HL-60 (cell line): ENCODE results near the gene DENND4A.
A peak's percentile ranks its signal among the peaks of the same experiment; 100 is the strongest.
"Not testable (repeated sequence)": the region's sequence is repeated elsewhere in the genome, so short reads cannot be mapped to it uniquely, and the experiment has no call there.

Experiments used
- DNase-seq, 2 experiments: peaks; one replicate each; pipeline ENCODE4 v3.0.0-alpha.2; 2010 to 2020; ENCODE audit warnings: low read depth in 1 of 2, low spot score in 1 of 2
- H3K27ac ChIP-seq: fragments of 250-450 bp; sonication (Bioruptor Pico); replicated peaks from 2 replicates; pipeline ENCODE4 v1.5.1; 2020; ENCODE audit warnings: mild to moderate bottlenecking, moderate library complexity
- H3K27me3 ChIP-seq: fragments of 250-450 bp; sonication (Bioruptor Pico); 2 replicates; pipeline ENCODE4 v1.5.1; 2021; ENCODE audit warnings: mild to moderate bottlenecking, moderate library complexity; ENCODE audit not compliant: insufficient read depth, poor library complexity, severe bottlenecking
- H3K4me3 ChIP-seq: replicated peaks from 2 replicates; pipeline ENCODE4 v1.5.1; 2011; ENCODE audit warnings: mild to moderate bottlenecking, control low read depth, low read length; ENCODE audit not compliant: insufficient read depth
- GABPA ChIP-seq: IDR thresholded peaks from 2 replicates; pipeline ENCODE4 v1.6.1; 2012; ENCODE audit warnings: low read depth
- POLR2AphosphoS5 ChIP-seq: IDR thresholded peaks from 2 replicates; pipeline ENCODE4 v1.6.1; 2012; ENCODE audit warnings: low read depth
- SPI1 ChIP-seq: IDR thresholded peaks from 2 replicates; pipeline ENCODE4 v1.6.1; 2012; ENCODE audit warnings: low read depth, mild to moderate bottlenecking, borderline replicate concordance
- TF ChIP-seq, protein P1 (sequence below): IDR thresholded peaks from one replicate; pipeline ENCODE4 v1.5.1; 2011; ENCODE audit warnings: low read length, control low read depth, inconsistent platforms; ENCODE audit not compliant: insufficient read depth
- TF ChIP-seq, protein P2 (sequence below): IDR thresholded peaks from 2 replicates; pipeline ENCODE4 v1.6.1; 2012; ENCODE audit warnings: low read depth; ENCODE audit not compliant: insufficient replicate concordance

Gene DENND4A

DNA sequence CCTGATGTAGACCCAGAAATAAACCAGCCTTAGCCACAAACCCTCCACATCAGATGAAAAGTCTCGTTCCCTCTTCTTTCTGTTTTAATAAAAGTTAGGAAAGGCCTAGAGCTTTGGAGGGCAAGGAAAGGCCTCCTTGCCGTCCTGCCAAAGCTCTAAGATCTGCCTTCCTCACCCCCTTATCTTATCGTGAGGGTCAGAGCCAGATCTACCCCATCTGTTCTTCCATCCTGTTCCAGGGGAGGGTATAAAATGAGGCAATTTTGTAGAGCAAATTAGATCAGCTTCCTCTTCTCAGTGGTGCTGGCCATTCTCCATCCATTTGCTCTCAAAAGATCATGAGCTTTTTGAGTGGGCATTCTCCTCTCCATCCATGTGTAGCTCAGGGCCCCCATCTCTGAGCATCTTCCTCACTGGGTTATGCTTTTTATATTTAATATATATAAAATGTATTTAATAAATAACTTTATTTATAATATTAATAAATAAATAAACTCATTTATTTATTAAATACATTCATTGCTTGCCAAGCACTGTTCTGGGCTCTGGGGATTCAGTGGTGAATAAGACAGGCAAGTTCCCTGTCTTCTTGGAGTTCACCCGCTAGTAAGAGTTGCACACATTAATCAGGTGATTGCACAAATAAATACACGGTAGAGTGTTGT lies 172.3 kb downstream of the DENND4A start:
- Histone ChIP-seq H3K4me3 (no peak overlapping the region), H3K27ac (no peak overlapping the region), H3K27me3 (no peaks in the 10 kb centered on the region)
- no peak for DNase-seq
- TF ChIP-seq SPI1, result no peak
- TF ChIP-seq, protein P1, sequence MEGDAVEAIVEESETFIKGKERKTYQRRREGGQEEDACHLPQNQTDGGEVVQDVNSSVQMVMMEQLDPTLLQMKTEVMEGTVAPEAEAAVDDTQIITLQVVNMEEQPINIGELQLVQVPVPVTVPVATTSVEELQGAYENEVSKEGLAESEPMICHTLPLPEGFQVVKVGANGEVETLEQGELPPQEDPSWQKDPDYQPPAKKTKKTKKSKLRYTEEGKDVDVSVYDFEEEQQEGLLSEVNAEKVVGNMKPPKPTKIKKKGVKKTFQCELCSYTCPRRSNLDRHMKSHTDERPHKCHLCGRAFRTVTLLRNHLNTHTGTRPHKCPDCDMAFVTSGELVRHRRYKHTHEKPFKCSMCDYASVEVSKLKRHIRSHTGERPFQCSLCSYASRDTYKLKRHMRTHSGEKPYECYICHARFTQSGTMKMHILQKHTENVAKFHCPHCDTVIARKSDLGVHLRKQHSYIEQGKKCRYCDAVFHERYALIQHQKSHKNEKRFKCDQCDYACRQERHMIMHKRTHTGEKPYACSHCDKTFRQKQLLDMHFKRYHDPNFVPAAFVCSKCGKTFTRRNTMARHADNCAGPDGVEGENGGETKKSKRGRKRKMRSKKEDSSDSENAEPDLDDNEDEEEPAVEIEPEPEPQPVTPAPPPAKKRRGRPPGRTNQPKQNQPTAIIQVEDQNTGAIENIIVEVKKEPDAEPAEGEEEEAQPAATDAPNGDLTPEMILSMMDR, result no peak
- TF ChIP-seq, protein P2, sequence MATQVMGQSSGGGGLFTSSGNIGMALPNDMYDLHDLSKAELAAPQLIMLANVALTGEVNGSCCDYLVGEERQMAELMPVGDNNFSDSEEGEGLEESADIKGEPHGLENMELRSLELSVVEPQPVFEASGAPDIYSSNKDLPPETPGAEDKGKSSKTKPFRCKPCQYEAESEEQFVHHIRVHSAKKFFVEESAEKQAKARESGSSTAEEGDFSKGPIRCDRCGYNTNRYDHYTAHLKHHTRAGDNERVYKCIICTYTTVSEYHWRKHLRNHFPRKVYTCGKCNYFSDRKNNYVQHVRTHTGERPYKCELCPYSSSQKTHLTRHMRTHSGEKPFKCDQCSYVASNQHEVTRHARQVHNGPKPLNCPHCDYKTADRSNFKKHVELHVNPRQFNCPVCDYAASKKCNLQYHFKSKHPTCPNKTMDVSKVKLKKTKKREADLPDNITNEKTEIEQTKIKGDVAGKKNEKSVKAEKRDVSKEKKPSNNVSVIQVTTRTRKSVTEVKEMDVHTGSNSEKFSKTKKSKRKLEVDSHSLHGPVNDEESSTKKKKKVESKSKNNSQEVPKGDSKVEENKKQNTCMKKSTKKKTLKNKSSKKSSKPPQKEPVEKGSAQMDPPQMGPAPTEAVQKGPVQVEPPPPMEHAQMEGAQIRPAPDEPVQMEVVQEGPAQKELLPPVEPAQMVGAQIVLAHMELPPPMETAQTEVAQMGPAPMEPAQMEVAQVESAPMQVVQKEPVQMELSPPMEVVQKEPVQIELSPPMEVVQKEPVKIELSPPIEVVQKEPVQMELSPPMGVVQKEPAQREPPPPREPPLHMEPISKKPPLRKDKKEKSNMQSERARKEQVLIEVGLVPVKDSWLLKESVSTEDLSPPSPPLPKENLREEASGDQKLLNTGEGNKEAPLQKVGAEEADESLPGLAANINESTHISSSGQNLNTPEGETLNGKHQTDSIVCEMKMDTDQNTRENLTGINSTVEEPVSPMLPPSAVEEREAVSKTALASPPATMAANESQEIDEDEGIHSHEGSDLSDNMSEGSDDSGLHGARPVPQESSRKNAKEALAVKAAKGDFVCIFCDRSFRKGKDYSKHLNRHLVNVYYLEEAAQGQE, result no peak
- TF ChIP-seq POLR2AphosphoS5, result no peak
- no peak for TF ChIP-seq GABPA

DNA sequence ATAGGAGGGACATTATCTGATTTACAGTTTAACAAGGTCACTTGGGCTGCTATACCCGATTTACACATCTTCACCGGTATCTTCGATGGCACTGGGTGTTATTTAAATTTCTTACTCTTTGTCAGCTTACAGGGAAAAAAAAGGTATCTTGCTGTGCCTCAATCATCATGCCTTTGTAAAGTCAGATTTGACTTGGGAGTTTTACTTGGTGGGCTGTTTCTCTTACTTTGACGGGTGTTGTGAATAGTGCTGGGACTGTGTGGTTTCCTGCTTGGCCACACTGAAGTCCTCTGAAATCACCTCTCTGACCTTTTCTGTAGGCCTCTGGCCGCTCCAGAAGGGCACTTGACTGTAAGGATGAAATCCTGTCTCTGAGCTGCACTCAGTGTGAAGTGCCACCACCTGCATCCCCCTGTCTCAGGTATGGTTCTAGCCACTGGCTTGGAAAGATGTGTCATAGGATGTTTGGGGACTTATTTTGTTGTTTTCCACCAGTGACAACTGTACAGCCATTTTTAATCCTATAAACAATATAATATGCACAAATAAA lies 173.5 kb downstream of the DENND4A start:
- no peak for DNase-seq
- H3K27me3 ChIP-seq, result no peaks in the 10 kb centered on the region
- no peak overlapping the region for H3K27ac ChIP-seq
- TF ChIP-seq, protein P2, result no peak
- TF ChIP-seq POLR2AphosphoS5 (no peak), SPI1 (no peak), GABPA (no peak)
- TF ChIP-seq, protein P1, result no peak
- H3K4me3 ChIP-seq, result no peak overlapping the region

DNA sequence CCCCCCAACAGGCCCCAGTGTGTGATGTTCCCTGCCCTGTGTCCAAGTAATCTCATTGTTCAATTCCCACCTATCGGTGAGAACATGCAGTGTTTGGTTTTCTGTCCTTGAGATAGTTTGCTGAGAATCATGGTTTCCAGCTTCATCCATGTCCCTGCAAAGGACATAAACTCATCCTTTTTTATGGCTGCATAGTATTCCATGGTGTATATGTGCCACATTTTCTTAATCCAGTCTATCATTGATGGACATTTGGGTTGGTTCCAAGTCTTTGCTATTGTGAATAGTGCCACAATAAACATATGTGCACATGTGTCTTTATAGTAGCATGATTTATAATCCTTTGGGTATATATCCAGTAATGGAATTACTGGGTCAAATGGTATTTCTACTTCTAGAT lies 176.2 kb downstream of the DENND4A start:
- not testable (repeated sequence) for DNase-seq, H3K27me3 ChIP-seq, H3K27ac ChIP-seq, H3K4me3 ChIP-seq

DNA sequence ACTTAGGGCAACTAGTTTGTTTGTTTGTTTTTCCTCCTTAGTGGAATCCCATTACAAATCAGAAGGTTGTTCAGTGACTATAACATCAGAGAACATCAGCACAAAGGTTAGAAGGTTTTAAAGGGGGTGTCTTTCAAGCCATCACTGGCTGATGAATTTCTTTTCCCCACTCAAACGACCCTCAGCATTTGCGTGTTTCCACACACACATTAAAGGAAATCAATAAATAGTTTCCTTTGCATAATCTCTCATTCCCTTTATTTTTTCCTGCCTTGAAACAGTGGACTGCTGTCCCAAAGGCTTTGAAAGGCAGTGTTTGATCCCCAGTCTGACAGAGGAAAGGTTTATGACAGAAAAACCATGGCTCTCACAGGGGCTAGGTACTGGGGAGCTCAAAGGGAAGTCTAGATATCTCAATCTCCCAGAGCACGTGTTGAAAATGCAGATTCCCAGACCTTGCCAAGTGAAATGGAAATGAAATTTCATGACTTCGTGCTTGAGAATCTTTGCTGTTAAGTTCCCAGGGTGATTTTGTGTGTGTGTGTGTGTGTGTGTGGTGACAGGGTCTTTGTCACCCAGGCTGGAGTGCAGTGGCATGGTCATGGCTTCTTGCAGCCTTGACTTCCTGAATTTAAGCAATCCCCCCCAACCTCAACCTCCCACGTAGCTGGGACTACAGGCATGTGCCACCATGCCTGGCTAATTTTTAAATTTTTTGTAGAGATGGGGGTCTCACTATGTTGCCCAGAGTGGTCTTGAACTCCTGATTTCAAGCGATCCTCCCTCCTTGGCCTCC lies 178.9 kb downstream of the DENND4A start:
- peak in 1 of 2 experiments; percentile 17 for DNase-seq
- H3K27me3 ChIP-seq, result no peaks in the 10 kb centered on the region
- 0 out of 2 replicates have a peak overlapping the region, but pooled peaks have one; percentile 1 for H3K27ac ChIP-seq
- TF ChIP-seq, protein P2, result no peak
- 0 out of 2 replicates have a peak, but pooled peaks have one; percentile 8 for TF ChIP-seq SPI1
- TF ChIP-seq, protein P1, result no peak
- no peak overlapping the region for H3K4me3 ChIP-seq
